Measurements from ENCODE around the gene GRIK2.

GRIK2 gene

DNA sequence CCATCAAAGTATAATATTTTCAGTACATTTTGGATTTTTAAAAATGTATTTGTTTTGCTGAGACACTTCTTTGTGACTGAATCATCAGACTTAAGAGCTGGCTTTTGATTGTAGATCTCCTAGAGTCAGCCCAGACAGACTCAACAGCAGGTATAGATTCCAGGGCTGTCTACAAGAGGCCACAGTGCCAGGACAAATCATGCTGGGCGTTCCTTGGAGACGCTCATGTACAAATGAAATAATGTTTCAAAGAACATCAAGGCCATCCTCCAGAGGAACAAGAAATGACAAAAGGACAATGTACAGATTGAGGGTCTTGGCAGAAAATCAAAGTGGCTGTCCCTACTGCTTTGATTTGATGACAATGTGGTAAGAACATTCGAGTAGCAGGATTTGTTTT is 369.3 kb downstream of the GRIK2 start:
- peaks cover 9% of the 10 kb centered on the region for H3K9me3 Mint-ChIP-seq
- no peak overlapping the region for H3K27ac Mint-ChIP-seq
- H3K36me3 Mint-ChIP-seq (ENCODE audit: low read depth), result no peaks in the 10 kb centered on the region
- intact Hi-C loops (cut with micrococcal nuclease), result no loop called here
- no peaks in the 10 kb centered on the region for H3K27me3 Mint-ChIP-seq
- peaks cover 21% of the 10 kb centered on the region for H3K4me1 Mint-ChIP-seq (ENCODE audit: low read depth)
- no peak overlapping the region for H3K4me3 Mint-ChIP-seq

- intact Hi-C loops (cut with micrococcal nuclease), result no loop called here
- Mint-ChIP-seq H3K27ac (no peak overlapping the region), H3K36me3 (ENCODE audit: low read depth) (no peaks in the 10 kb centered on the region), H3K27me3 (no peaks in the 10 kb centered on the region), H3K4me3 (no peak overlapping the region), H3K9me3 (peaks cover 9% of the 10 kb centered on the region), H3K4me1 (ENCODE audit: low read depth) (peaks cover 21% of the 10 kb centered on the region)
Observed at GRCh38 chr6:101765281-101765680, 371.8 kb downstream of the GRIK2 start.

GRCh38 chr6:101770116-101770515 is 376.6 kb downstream of the GRIK2 start:
- Mint-ChIP-seq H3K27ac (no peak overlapping the region), H3K27me3 (no peaks in the 10 kb centered on the region)

GRCh38 chr6:101776919-101777350 is 383.4 kb downstream of the GRIK2 start:
- no peak overlapping the region for H3K27ac Mint-ChIP-seq
- H3K4me3 Mint-ChIP-seq, result no peak overlapping the region
- H3K36me3 Mint-ChIP-seq (ENCODE audit: low read depth), result no peaks in the 10 kb centered on the region
- H3K9me3 Mint-ChIP-seq, result peaks cover under 1% of the 10 kb centered on the region
- intact Hi-C loops (cut with micrococcal nuclease), result no loop called here
- no peaks in the 10 kb centered on the region for H3K27me3 Mint-ChIP-seq
- no peaks in the 10 kb centered on the region for H3K4me1 Mint-ChIP-seq (ENCODE audit: low read depth)

More at GRCh38 chr6:101770116-101770515, 376.6 kb downstream of the GRIK2 start:
- Mint-ChIP-seq H3K4me3 (no peak overlapping the region), H3K4me1 (ENCODE audit: low read depth) (peaks cover under 1% of the 10 kb centered on the region), H3K9me3 (no peaks in the 10 kb centered on the region), H3K36me3 (ENCODE audit: low read depth) (no peaks in the 10 kb centered on the region)
- intact Hi-C loops (cut with micrococcal nuclease), result no loop called here

DNA sequence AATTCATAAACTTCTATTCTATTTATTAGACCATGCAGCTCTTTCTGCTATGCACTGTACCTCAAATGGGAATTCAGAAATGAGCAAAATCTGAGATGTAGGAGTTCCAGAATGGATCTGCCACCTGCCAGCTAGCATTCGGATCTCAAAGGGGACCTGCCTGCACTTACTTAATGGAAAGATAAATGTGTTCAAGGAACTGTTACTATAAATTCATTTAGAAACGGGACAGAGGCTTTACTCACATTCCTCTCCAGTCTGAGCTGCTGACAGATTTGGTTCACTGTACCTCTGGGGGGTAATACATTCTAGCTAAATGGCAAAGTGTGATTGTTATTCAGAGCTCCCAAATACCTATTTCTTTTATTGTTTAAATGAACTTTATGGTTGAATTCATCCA is 384.1 kb downstream of the GRIK2 start:
- H3K27me3 Mint-ChIP-seq, result no peaks in the 10 kb centered on the region
- intact Hi-C loops (cut with micrococcal nuclease), result no loop called here
- H3K4me1 Mint-ChIP-seq (ENCODE audit: low read depth), result no peaks in the 10 kb centered on the region
- H3K4me3 Mint-ChIP-seq, result no peak overlapping the region
- peaks cover 8% of the 10 kb centered on the region for H3K9me3 Mint-ChIP-seq
- H3K36me3 Mint-ChIP-seq (ENCODE audit: low read depth), result no peaks in the 10 kb centered on the region
- no peak overlapping the region for H3K27ac Mint-ChIP-seq

DNA sequence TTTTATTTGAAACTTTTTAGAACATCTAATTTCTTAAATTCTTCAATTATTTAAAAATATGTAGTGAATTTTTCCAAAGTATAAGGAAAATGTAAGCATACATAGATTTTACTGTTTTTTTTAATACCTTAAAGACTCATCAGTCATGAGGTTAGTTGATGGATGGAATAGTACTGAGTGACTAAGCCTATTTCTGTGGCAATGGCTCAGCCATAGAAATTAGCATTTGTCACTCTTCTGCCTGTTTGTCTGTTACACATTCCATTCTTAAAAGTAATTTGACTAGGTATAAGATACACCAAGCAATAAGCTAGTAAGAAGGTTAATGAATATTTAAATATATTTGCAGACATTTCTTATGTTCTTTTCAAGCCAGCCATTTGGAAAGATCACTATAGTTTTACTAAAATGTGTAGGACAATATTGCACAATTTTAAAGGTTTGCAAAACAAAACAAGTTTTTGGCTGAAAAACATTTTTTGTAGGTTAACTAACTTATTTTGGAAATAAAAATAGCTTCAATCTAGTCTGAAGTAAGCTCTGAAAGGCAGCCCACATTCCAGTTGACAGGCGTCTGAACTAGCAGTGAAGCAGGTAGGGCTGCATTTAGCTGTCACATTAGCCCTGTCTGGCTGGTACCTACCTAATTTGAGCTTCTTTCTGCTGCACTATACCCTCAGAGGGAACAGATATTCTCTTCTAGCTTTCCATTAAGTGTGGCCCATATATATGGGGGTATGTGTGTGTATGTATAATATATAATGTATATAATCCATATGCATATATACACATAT is 385.7 kb downstream of the GRIK2 start:
- intact Hi-C loops (cut with micrococcal nuclease), result no loop called here
- Mint-ChIP-seq H3K9me3 (peaks cover 8% of the 10 kb centered on the region), H3K4me3 (no peak overlapping the region), H3K27me3 (no peaks in the 10 kb centered on the region), H3K36me3 (ENCODE audit: low read depth) (no peaks in the 10 kb centered on the region), H3K4me1 (ENCODE audit: low read depth) (no peaks in the 10 kb centered on the region), H3K27ac (no peak overlapping the region)

GRCh38 chr6:101783287-101783686 is 389.8 kb downstream of the GRIK2 start:
- no peak overlapping the region for H3K27ac Mint-ChIP-seq
- H3K27me3 Mint-ChIP-seq, result no peaks in the 10 kb centered on the region
- H3K9me3 Mint-ChIP-seq, result peaks cover 8% of the 10 kb centered on the region
- intact Hi-C loops (cut with micrococcal nuclease), result no loop called here
- no peak overlapping the region for H3K4me3 Mint-ChIP-seq
- no peaks in the 10 kb centered on the region for H3K36me3 Mint-ChIP-seq (ENCODE audit: low read depth)
- no peaks in the 10 kb centered on the region for H3K4me1 Mint-ChIP-seq (ENCODE audit: low read depth)

GRCh38 chr6:101784094-101784493 is 390.6 kb downstream of the GRIK2 start:
- H3K36me3 Mint-ChIP-seq (ENCODE audit: low read depth), result no peaks in the 10 kb centered on the region
- no peaks in the 10 kb centered on the region for H3K4me1 Mint-ChIP-seq (ENCODE audit: low read depth)
- no peaks in the 10 kb centered on the region for H3K27me3 Mint-ChIP-seq
- H3K4me3 Mint-ChIP-seq, result no peak overlapping the region
- H3K9me3 Mint-ChIP-seq, result peaks cover 8% of the 10 kb centered on the region
- no peak overlapping the region for H3K27ac Mint-ChIP-seq
- intact Hi-C loops (cut with micrococcal nuclease), result no loop called here

DNA sequence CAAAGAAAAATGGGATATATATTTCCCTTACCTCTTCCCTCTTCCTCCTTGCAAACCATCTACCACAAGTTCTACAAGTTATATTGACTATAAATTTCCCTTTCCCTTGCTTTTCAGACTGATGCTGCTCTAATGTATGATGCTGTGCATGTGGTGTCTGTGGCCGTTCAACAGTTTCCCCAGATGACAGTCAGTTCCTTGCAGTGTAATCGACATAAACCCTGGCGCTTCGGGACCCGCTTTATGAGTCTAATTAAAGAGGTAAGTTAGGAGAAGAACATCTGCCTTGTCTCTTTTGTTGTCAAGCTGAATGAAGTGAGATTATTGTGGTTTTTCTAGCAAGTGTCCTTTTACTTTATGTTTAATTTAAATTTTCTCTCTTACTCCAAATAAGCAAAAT is 406.0 kb downstream of the GRIK2 start:
- no peak overlapping the region for H3K4me3 Mint-ChIP-seq
- intact Hi-C loops (cut with micrococcal nuclease), result no loop called here
- no peaks in the 10 kb centered on the region for H3K36me3 Mint-ChIP-seq (ENCODE audit: low read depth)
- peaks cover 12% of the 10 kb centered on the region for H3K9me3 Mint-ChIP-seq
- no peak overlapping the region for H3K27ac Mint-ChIP-seq
- no peaks in the 10 kb centered on the region for H3K27me3 Mint-ChIP-seq
- no peaks in the 10 kb centered on the region for H3K4me1 Mint-ChIP-seq (ENCODE audit: low read depth)

GRCh38 chr6:101800598-101800997 is 407.1 kb downstream of the GRIK2 start:
- Mint-ChIP-seq H3K27me3 (no peaks in the 10 kb centered on the region), H3K9me3 (peaks cover under 1% of the 10 kb centered on the region), H3K27ac (no peak overlapping the region), H3K36me3 (ENCODE audit: low read depth) (no peaks in the 10 kb centered on the region), H3K4me1 (ENCODE audit: low read depth) (no peaks in the 10 kb centered on the region), H3K4me3 (no peak overlapping the region)
- intact Hi-C loops (cut with micrococcal nuclease), result no loop called here

DNA sequence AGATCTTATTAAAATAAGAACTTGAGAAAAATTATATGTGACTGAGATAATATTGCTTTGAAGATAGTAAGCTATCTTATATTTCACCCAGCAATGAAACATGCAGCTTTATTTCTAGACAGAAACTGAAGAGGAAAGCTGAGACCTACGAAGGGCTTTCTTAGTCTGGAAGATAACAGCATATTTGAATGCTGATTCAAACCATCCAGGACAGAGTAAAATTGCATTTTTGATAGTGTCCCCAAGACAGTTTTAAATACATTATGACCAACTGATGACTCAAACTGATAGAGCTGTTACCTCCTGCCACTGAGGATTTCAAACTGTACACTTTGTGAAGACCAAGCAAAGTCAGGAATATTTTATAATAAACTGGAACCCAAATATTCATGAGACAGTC is 409.6 kb downstream of the GRIK2 start:
- Mint-ChIP-seq H3K36me3 (ENCODE audit: low read depth) (no peaks in the 10 kb centered on the region), H3K4me1 (ENCODE audit: low read depth) (no peaks in the 10 kb centered on the region), H3K4me3 (no peak overlapping the region), H3K27me3 (no peaks in the 10 kb centered on the region), H3K27ac (no peak overlapping the region), H3K9me3 (no peaks in the 10 kb centered on the region)
- intact Hi-C loops (cut with micrococcal nuclease), result no loop called here

DNA sequence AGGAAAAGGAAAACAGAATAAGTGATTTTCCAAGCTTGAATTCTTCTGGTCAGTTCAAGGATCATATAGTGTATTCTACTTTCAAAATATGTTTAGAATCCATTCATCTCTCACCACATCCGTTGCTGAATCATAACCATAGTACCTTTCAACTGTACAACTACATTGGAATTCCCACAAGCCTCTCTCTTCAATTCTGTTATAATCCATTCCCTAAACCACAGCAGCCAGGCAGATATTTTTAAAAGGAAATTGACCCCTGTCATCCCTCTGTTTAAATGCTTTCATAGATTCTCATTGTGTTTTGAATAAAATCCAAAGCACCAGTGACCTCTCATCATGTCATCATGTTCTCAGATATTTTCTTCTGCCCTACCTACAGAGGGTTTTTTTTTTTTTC is 412.7 kb downstream of the GRIK2 start:
- intact Hi-C loops (cut with micrococcal nuclease), result no loop called here
- no peaks in the 10 kb centered on the region for H3K4me1 Mint-ChIP-seq (ENCODE audit: low read depth)
- no peak overlapping the region for H3K27ac Mint-ChIP-seq
- no peaks in the 10 kb centered on the region for H3K9me3 Mint-ChIP-seq
- H3K36me3 Mint-ChIP-seq (ENCODE audit: low read depth), result no peaks in the 10 kb centered on the region
- no peaks in the 10 kb centered on the region for H3K27me3 Mint-ChIP-seq
- H3K4me3 Mint-ChIP-seq, result no peak overlapping the region

- intact Hi-C loops (cut with micrococcal nuclease), result no loop called here
- H3K27ac Mint-ChIP-seq, result no peak overlapping the region
- no peaks in the 10 kb centered on the region for H3K4me1 Mint-ChIP-seq (ENCODE audit: low read depth)
- H3K36me3 Mint-ChIP-seq (ENCODE audit: low read depth), result no peaks in the 10 kb centered on the region
- no peaks in the 10 kb centered on the region for H3K9me3 Mint-ChIP-seq
- no peak overlapping the region for H3K4me3 Mint-ChIP-seq
- no peaks in the 10 kb centered on the region for H3K27me3 Mint-ChIP-seq
Observed at GRCh38 chr6:101811108-101811507, 417.6 kb downstream of the GRIK2 start.

DNA sequence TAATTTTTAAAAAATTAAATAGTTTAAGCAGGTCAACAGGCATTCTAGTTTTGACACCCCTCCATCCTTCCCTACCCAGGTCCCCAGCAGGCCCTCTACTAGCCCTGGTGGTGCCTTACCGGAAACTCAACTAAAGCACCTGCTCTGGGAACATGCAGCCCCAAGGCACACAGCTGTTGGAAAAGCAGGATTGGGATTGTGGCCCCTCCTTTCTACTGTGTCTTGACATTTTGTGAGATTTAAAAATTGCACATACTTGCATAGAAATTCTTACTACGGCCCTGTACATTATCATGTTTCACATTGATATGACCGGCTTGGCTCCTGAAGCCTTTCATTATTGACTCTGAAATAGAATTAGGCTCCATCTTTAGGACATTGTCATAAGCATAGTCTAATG is 423.2 kb downstream of the GRIK2 start:
- Mint-ChIP-seq H3K27ac (no peak overlapping the region), H3K4me1 (ENCODE audit: low read depth) (no peaks in the 10 kb centered on the region), H3K27me3 (no peaks in the 10 kb centered on the region), H3K36me3 (ENCODE audit: low read depth) (no peaks in the 10 kb centered on the region), H3K4me3 (no peak overlapping the region), H3K9me3 (peaks cover 9% of the 10 kb centered on the region)
- intact Hi-C loops (cut with micrococcal nuclease), result no loop called here

DNA sequence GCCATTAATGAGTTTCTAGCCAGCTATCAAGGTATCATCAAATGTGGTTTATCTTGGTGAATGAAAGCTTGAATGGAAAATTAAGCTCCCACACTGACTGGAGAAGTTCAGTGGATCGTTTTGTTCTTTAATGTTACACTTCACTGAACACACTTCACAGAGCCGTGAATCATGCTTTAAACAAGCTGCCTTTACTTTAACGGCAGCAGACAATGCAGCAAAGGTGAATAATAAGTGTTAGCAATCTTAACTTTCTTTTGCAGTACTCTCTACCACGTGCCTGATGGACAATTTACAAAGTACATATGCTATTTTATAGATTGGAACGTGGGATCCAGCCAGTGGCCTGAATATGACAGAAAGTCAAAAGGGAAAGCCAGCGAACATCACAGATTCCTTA is 424.5 kb downstream of the GRIK2 start:
- H3K27me3 Mint-ChIP-seq, result no peaks in the 10 kb centered on the region
- H3K36me3 Mint-ChIP-seq (ENCODE audit: low read depth), result no peaks in the 10 kb centered on the region
- intact Hi-C loops (cut with micrococcal nuclease), result no loop called here
- no peak overlapping the region for H3K4me3 Mint-ChIP-seq
- H3K4me1 Mint-ChIP-seq (ENCODE audit: low read depth), result no peaks in the 10 kb centered on the region
- H3K9me3 Mint-ChIP-seq, result peaks cover 9% of the 10 kb centered on the region
- no peak overlapping the region for H3K27ac Mint-ChIP-seq
